Panc1 (cell line): ENCODE measurements around the gene AFF2. TPM values are rescaled to one million over a fixed set of nuclear protein-coding genes. Genes with fewer than 3 reads are reported as not detected.

Experiments used
- ATAC-seq: fragments of 200-7000 bp; cut with Tn5 transposase; 2 replicates; pipeline ENCODE4 v1.9.1; 2020; ENCODE audit warnings: mild to moderate bottlenecking, moderate library complexity
- BruUV-seq: library from RNA; stranded (reverse); fragments of 400-500 nt; replicated peaks from 2 replicates; lab custom pipeline; 2021; lab: Mats Ljungman, UMichigan
- CTCF ChIA-PET: fragments of 300-600 bp; sonication (Branson Sonifier 250); formaldehyde crosslinking; loops from one replicate; lab custom pipeline; 2022; ENCODE audit warnings: antibody characterized with exemption; lab: Charles Lee
- POLR2A ChIA-PET: fragments of 300-600 bp; sonication (Branson Sonifier 250); formaldehyde crosslinking; loops from one replicate; lab custom pipeline; 2022; ENCODE audit warnings: antibody characterized with exemption; lab: Charles Lee
- DNase-seq: peaks from one replicate; pipeline ENCODE4 v3.0.0-alpha.2; 2010; ENCODE audit warnings: low read depth, low spot score
- H3K27ac ChIP-seq: 2 replicates; pipeline ENCODE4 v1.5.1; 2011; ENCODE audit warnings: mild to moderate bottlenecking, low read length, inconsistent platforms
- H3K27me3 ChIP-seq: fragments of 200-500 bp; sonication (Bioruptor generic); 2 replicates; pipeline ENCODE4 v1.6.0; 2014; ENCODE audit warnings: low read length, inconsistent platforms; ENCODE audit not compliant: control insufficient read depth, insufficient read depth
- H3K36me3 ChIP-seq: fragments of 200-500 bp; sonication (Bioruptor generic); 2 replicates; pipeline ENCODE4 v1.5.1; 2014; ENCODE audit warnings: inconsistent platforms, mild to moderate bottlenecking, low read length, moderate library complexity; ENCODE audit not compliant: control insufficient read depth, insufficient read depth
- H3K4me1 ChIP-seq: 2 replicates; pipeline ENCODE4 v1.5.1; 2011; ENCODE audit warnings: inconsistent platforms, mild to moderate bottlenecking, low read length, moderate library complexity; ENCODE audit not compliant: control insufficient read depth, insufficient read depth
- H3K4me3 ChIP-seq, 2 experiments: 2 replicates each; pipeline ENCODE4 v1.5.1; 2011 to 2012; ENCODE audit warnings: low read depth in 2 of 2, low read length in 2 of 2, mild to moderate bottlenecking in 2 of 2, inconsistent platforms in 1 of 2, moderate library complexity in 1 of 2
- H3K9me3 ChIP-seq: fragments of 200-500 bp; sonication (Bioruptor generic); 2 replicates; pipeline ENCODE4 v1.5.1; 2014; ENCODE audit warnings: low read depth, mild to moderate bottlenecking, inconsistent platforms, low read length, moderate library complexity; ENCODE audit not compliant: control insufficient read depth, insufficient read depth
- CTCF ChIP-seq: fragments of 450-650 bp; IDR thresholded peaks from 2 replicates; pipeline ENCODE4 v1.5.1; 2017; ENCODE audit warnings: mild to moderate bottlenecking
- POLR2AphosphoS5 ChIP-seq: IDR thresholded peaks from 2 replicates; pipeline ENCODE4 v1.6.1; 2012; ENCODE audit warnings: mild to moderate bottlenecking, low read depth, low read length, moderate library complexity
- REST ChIP-seq, 2 experiments: IDR thresholded peaks; 2 replicates each; pipeline ENCODE4 v1.6.1; 2011 to 2012; ENCODE audit warnings: low read depth in 2 of 2, control low read depth in 1 of 2, low read length in 1 of 2, mild to moderate bottlenecking in 1 of 2, moderate library complexity in 1 of 2; ENCODE audit not compliant: insufficient read depth in 1 of 2
- SIN3A ChIP-seq: IDR thresholded peaks from 2 replicates; pipeline ENCODE4 v1.6.1; 2012; ENCODE audit warnings: low read depth, mild to moderate bottlenecking, low read length, moderate library complexity, borderline replicate concordance; ENCODE audit not compliant: insufficient read depth
- TCF7L2 ChIP-seq: IDR thresholded peaks from 2 replicates; pipeline ENCODE4 v1.6.1; 2011; ENCODE audit warnings: mild to moderate bottlenecking, low read depth, low read length, inconsistent platforms
- in situ Hi-C: cut with HindIII; loops from 2 replicates; pipeline ENCODE4 v1.10.0; 2016; ENCODE audit warnings: low sequenced_read_pairs, low pct_unique_long_range_greater_than_20kb
- intact Hi-C: fragments of 100-400 bp; cut with micrococcal nuclease; formaldehyde crosslinking; loops from one replicate; pipeline ENCODE4 v1.10.0; 2022; ENCODE audit not compliant: unreplicated experiment
- total RNA-seq: library from RNA; stranded (reverse); gene quantifications from one replicate; pipeline ENCODE4 v1.2.1, GENCODE V29; 2021; ENCODE audit not compliant: unreplicated experiment

AFF2 gene
- total RNA-seq, 1 experiment from 2014 or later: 0.05 TPM

- TF ChIP-seq POLR2AphosphoS5 (no peak), CTCF (no peak), REST (IDR thresholded peaks at IDR 0.05; ENCODE audit: insufficient read depth in 1 of 2, low read depth in 2 of 2, low read length in 1 of 2) (no peak), TCF7L2 (no peak), SIN3A (no peak)
- DNase-seq (no peak), ATAC-seq (no peak)
- in situ Hi-C loops (no loop called here), intact Hi-C loops (no loop called here)
- no peaks in the 10 kb centered on the region for H3K36me3 ChIP-seq
- H3K27me3 ChIP-seq: no peaks in the 10 kb centered on the region
- ChIA-PET CTCF (no interaction called here), POLR2A (no interaction called here)
- no peak overlapping the region for H3K4me3 ChIP-seq
- H3K4me1 ChIP-seq: no peaks in the 10 kb centered on the region
- H3K9me3 ChIP-seq: no peaks in the 10 kb centered on the region
- no peak overlapping the region for H3K27ac ChIP-seq
- BruUV-seq: no TSS peak
These were observed 325.3 kb downstream of the AFF2 start for GRCh38 chrX:148825696-148826095.

GRCh38 chrX:148836741-148837140, 336.3 kb downstream of the AFF2 start:
- in situ Hi-C loops (no loop called here), intact Hi-C loops (no loop called here)
- DNase-seq (no peak), ATAC-seq (no peak)
- ChIA-PET POLR2A (no interaction called here), CTCF (no interaction called here)
- Histone ChIP-seq H3K36me3 (no peaks in the 10 kb centered on the region), H3K27me3 (no peaks in the 10 kb centered on the region), H3K9me3 (no peaks in the 10 kb centered on the region), H3K4me1 (no peaks in the 10 kb centered on the region), H3K4me3 (no peak overlapping the region), H3K27ac (no peak overlapping the region)
- no TSS peak for BruUV-seq
- TF ChIP-seq REST (IDR thresholded peaks at IDR 0.05; ENCODE audit: insufficient read depth in 1 of 2, low read depth in 2 of 2, low read length in 1 of 2): no peak
- no peak for TF ChIP-seq CTCF
- no peak for TF ChIP-seq POLR2AphosphoS5
- TF ChIP-seq TCF7L2: no peak
- no peak for TF ChIP-seq SIN3A
